ENCODE measurements around the gene MAP3K1. TPM values are rescaled to one million over a fixed set of nuclear protein-coding genes. Genes with fewer than 3 reads are reported as not detected.

The MAP3K1 gene
- total RNA-seq, 2 donors from 2014 or later = 21.4 to 22.6 TPM

- H3K27me3 ChIP-seq = no peaks in the 10 kb centered on the region
- DNase-seq = no peak
- no peaks in the 10 kb centered on the region for H3K4me1 ChIP-seq
- TF ChIP-seq CTCF (IDR thresholded peaks at IDR 0.05) = no peak
- no peak for TF ChIP-seq POLR2A (IDR thresholded peaks at IDR 0.05)
- intact Hi-C loops (cut with DNase I) = no loop called here
- no peaks in the 10 kb centered on the region for H3K9me3 ChIP-seq
- H3K36me3 ChIP-seq (replicated peaks in 1 of 2; ENCODE audit: insufficient read depth in 1 of 2, low read depth in 2 of 2) = peaks cover 7 to 43% of the 10 kb centered on the region in 2 donors
- H3K27ac ChIP-seq = no peak overlapping the region
- 57 to 67% methylated on average over 3 of the region's 3 CpGs for WGBS, 2 donors
- H3K4me3 ChIP-seq = no peak overlapping the region
- no peak for ATAC-seq
These were observed 61.0 kb downstream of the MAP3K1 start for GRCh38 chr5:56876327-56876726.

GRCh38 chr5:56881571-56881970, 66.2 kb downstream of the MAP3K1 start:
- H3K27ac ChIP-seq = no peak overlapping the region
- TF ChIP-seq CTCF (IDR thresholded peaks at IDR 0.05) = no peak
- no peak for TF ChIP-seq POLR2A (IDR thresholded peaks at IDR 0.05)
- 89 to 97% methylated on average over 5 of the region's 5 CpGs for WGBS, 2 donors
- H3K4me3 ChIP-seq = no peak overlapping the region
- no peaks in the 10 kb centered on the region for H3K27me3 ChIP-seq
- ATAC-seq (no peak), DNase-seq (no peak)
- H3K9me3 ChIP-seq = no peaks in the 10 kb centered on the region
- intact Hi-C loops (cut with DNase I) = no loop called here
- peaks cover 5 to 46% of the 10 kb centered on the region in 2 donors for H3K36me3 ChIP-seq (replicated peaks in 1 of 2; ENCODE audit: insufficient read depth in 1 of 2, low read depth in 2 of 2)
- no peaks in the 10 kb centered on the region for H3K4me1 ChIP-seq

GRCh38 chr5:56893251-56893951, 78.1 kb downstream of the MAP3K1 start:
- H3K36me3 ChIP-seq (replicated peaks in 1 of 2; ENCODE audit: insufficient read depth in 1 of 2, low read depth in 2 of 2) = peaks cover 0 to 6% of the 10 kb centered on the region in 2 donors
- ATAC-seq (no peak), DNase-seq (no peak)
- no peaks in the 10 kb centered on the region for H3K4me1 ChIP-seq
- H3K4me3 ChIP-seq = no peak overlapping the region
- no peaks in the 10 kb centered on the region for H3K9me3 ChIP-seq
- H3K27me3 ChIP-seq = no peaks in the 10 kb centered on the region
- WGBS, 2 donors = 91 to 94% methylated on average over 5 of the region's 5 CpGs
- TF ChIP-seq CTCF (IDR thresholded peaks at IDR 0.05) (no peak), POLR2A (IDR thresholded peaks at IDR 0.05) (no peak)
- H3K27ac ChIP-seq = no peak overlapping the region
- intact Hi-C loops (cut with DNase I) = no loop called here

GRCh38 chr5:56896763-56897162, 81.4 kb downstream of the MAP3K1 start:
- WGBS, 2 donors = 89 to 96% methylated on average over 4 of the region's 4 CpGs
- TF ChIP-seq POLR2A (IDR thresholded peaks at IDR 0.05) (no peak), CTCF (IDR thresholded peaks at IDR 0.05) (no peak)
- Histone ChIP-seq H3K4me1 (no peaks in the 10 kb centered on the region), H3K36me3 (replicated peaks in 1 of 2; ENCODE audit: insufficient read depth in 1 of 2, low read depth in 2 of 2) (no peaks in the 10 kb centered on the region), H3K9me3 (no peaks in the 10 kb centered on the region), H3K27ac (no peak overlapping the region), H3K27me3 (no peaks in the 10 kb centered on the region), H3K4me3 (no peak overlapping the region)
- DNase-seq (no peak), ATAC-seq (no peak)
- intact Hi-C loops (cut with DNase I) = no loop called here

- H3K9me3 ChIP-seq = no peaks in the 10 kb centered on the region
- no peaks in the 10 kb centered on the region for H3K36me3 ChIP-seq (replicated peaks in 1 of 2; ENCODE audit: insufficient read depth in 1 of 2, low read depth in 2 of 2)
- intact Hi-C loops (cut with DNase I) = no loop called here
- ATAC-seq (no peak), DNase-seq (no peak)
- H3K27me3 ChIP-seq = no peaks in the 10 kb centered on the region
- H3K4me1 ChIP-seq = no peaks in the 10 kb centered on the region
- WGBS, 2 donors = 85 to 93% methylated on average over 4 of the region's 4 CpGs
- H3K27ac ChIP-seq = no peak overlapping the region
- no peak overlapping the region for H3K4me3 ChIP-seq
- TF ChIP-seq POLR2A (IDR thresholded peaks at IDR 0.05) = no peak
- no peak for TF ChIP-seq CTCF (IDR thresholded peaks at IDR 0.05)
These were observed 82.9 kb downstream of the MAP3K1 start for GRCh38 chr5:56898213-56898612.
